Stimulated activated CD8-positive, alpha-beta memory T cell treated with anti-CD3 and anti-CD28 coated beads, Interleukin-7, amount 100 ng/mL, for 4 hours (primary cell): ENCODE results near the gene APOBEC3C.
"Not testable (repeated sequence)": the region's sequence is repeated elsewhere in the genome, so short reads cannot be mapped to it uniquely, and the experiment has no call there.

Experiments
- DNase-seq, 2 donors: peaks; one replicate each; pipeline ENCODE4 v3.0.0-alpha.2; 2020; ENCODE audit warnings: low read depth in 2 of 2

Gene APOBEC3C

DNA sequence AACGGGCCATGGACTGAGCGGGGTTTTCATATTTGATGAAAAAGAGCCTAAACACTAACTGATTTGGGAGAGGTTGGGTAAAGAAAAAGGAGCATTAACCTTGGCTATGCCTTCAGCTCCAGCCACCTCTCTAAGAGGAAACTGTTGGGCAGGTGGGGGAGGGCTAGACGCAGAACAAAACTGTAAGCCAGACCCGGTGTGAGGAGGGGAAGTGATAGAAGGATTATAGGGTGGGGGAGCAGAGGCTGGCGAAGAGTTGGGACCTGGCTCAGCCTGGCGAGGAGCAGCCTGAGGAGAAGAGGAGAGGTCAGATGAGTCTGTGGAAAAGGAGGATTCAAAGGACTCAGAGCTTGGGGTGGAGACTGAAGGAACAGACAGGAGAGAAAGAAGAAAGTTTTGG lies 47.2 kb downstream of the APOBEC3C start:
- not testable (repeated sequence) for DNase-seq

DNA sequence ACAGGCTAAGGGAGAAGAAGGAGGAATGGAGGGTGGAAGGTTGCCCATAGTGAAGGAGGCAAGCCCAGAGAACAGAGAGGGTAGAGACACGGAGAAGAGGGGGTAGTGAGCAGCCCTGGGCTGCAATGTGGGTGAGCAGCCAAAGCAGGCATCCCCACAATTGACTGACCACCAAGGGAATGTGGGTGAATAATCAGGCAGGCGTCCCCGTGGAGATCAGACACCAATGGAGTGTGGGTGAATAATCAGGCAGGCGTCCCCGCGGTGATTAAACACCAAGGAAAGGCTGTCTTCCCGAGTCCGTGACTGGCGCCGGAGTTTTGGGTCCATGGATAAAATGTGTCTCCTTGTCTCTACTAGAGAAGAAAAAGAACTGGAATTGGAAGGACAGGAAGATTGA lies 47.9 kb downstream of the APOBEC3C start:
- not testable (repeated sequence) for DNase-seq

GRCh38 chr22:39063904-39064303 lies 49.8 kb downstream of the APOBEC3C start:
- DNase-seq: not testable (repeated sequence)

- not testable (repeated sequence) for DNase-seq
Measured at GRCh38 chr22:39066442-39067276, 52.6 kb downstream of the APOBEC3C start.

GRCh38 chr22:39068033-39068785 lies 54.2 kb downstream of the APOBEC3C start:
- no peak for DNase-seq
